Astrocyte of the cerebellum (primary cell): ENCODE measurements around the gene AFAP1.

Experiments used
- DNase-seq: peaks from one replicate; pipeline ENCODE4 v3.0.0-alpha.2; 2011; ENCODE audit warnings: low read depth
- H3K4me3 ChIP-seq: 2 replicates; pipeline ENCODE4 v1.5.1; 2011; ENCODE audit warnings: mild to moderate bottlenecking, low read depth, low read length, moderate library complexity
- CTCF ChIP-seq: IDR thresholded peaks from 2 replicates; pipeline ENCODE4 v1.5.1; 2012; ENCODE audit warnings: low read length, low read depth, moderate library complexity, mild to moderate bottlenecking; ENCODE audit errors: missing control alignments
- in situ Hi-C: cut with HindIII; loops from 2 replicates; pipeline ENCODE4 v1.10.0; 2017; ENCODE audit warnings: low sequenced_read_pairs

Gene AFAP1

DNA sequence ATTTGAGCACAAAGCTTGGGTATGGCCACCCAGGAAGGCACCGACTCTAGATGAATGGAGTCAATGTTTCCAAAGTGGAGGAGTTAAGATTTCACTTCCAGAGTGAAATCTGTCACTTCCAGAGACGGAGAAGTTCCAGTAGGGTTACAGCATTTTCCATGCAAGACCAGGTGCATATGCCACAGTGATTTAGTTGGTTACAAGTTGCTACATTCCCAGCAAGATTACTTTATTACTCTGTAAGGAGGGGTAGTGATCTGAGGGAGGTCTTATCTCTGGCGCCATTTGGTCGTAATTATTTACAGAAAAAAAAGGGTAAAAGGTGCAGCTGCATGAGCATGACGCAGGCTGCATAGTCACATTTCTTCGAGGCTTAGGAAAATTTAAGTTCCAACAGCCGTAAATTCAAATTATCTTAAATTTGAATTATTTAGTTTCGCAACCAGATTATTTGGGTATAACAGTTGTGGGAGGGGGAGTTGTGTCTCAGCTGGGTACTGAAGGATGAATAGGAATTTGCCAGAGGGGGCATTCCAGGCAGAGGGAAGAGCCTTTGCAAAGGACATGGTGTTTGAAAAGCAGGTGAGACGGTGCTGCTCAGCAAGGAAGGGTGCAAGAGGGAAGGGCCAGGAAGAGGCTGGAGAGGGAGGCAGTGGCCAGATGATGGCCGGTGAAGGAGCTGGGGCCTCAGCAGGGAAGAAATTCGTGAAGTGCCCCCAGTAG lies 17.4 kb upstream of the AFAP1 start:
- no peak for TF ChIP-seq CTCF
- in situ Hi-C loops: no loop called here
- no peak for DNase-seq

DNA sequence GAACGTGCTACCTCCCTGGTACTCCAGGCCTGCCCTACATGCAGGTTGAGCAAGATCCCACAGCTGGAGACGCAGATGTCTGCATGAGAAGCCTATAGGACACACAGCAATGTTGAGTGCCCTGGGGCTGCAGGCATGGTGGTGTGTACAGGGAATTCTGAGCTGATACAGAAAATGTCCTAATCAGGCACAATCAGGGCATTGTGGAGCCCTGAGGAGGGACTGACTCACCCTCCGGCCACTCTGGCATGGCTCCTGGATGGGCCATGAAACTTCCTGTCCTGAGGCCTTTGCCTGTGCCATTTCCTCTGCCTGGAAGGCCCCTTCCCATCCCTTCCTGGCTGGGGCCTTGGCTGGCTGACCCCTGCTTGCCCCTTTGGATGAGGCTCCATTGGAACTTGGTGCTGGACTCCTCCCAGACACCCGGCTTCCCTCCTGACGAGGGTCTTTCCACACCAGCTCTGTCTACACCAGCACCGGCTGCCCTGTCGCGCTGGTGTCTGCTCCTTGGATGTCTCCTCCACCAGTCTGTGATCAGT lies 16.7 kb upstream of the AFAP1 start:
- no peak for DNase-seq
- in situ Hi-C loops: no loop called here
- no peak for TF ChIP-seq CTCF
- no peak overlapping the region for H3K4me3 ChIP-seq

More for the DNA sequence above, 17.4 kb upstream of the AFAP1 start:
- no peak overlapping the region for H3K4me3 ChIP-seq

DNA sequence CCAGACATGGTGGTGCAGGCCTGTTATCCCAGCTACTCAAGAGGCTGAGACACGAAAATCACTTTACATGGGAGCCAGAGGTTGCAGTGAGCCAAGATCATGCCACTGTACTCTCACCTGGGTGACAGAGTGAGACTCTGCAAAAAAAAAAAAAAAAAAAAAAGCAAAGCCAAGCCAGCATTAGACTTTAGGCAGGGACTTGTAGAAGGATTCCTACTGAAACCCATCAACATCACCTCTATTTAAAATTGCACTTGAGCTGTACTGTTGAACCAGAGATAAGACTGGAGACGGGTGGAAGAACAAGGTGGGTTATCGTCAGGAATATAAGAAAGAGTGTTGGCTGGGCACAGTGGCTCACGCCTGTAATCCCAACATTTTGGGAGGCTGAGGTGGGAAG lies 15.7 kb upstream of the AFAP1 start:
- in situ Hi-C loops: no loop called here
- H3K4me3 ChIP-seq: no peak overlapping the region
- no peak for DNase-seq
- TF ChIP-seq CTCF: no peak

DNA sequence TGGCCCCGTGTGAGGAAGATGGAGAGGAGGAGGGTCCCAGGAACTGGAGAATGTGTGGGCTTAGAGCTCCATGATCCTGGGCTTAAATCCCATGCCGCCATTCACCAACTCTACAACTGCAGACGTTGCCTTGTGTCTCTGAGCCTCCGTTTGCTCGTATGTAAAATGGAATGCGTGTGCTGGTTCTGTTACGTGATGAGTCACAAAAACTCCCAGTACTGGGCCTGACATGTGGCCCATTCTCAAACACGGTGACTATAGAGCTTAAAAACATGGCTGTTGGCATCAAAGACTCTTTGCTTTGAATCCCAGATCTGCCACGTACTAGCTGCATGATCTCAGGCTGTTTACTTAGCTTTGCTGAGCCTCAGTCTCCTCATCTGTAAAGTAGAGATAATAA lies 13.0 kb upstream of the AFAP1 start:
- DNase-seq: no peak
- H3K4me3 ChIP-seq: no peak overlapping the region
- no peak for TF ChIP-seq CTCF
- in situ Hi-C loops: no loop called here

- no peak for TF ChIP-seq CTCF
- no peak for DNase-seq
- in situ Hi-C loops: no loop called here
- H3K4me3 ChIP-seq: no peak overlapping the region
These were observed 10.8 kb upstream of the AFAP1 start for GRCh38 chr4:7950301-7951092.

DNA sequence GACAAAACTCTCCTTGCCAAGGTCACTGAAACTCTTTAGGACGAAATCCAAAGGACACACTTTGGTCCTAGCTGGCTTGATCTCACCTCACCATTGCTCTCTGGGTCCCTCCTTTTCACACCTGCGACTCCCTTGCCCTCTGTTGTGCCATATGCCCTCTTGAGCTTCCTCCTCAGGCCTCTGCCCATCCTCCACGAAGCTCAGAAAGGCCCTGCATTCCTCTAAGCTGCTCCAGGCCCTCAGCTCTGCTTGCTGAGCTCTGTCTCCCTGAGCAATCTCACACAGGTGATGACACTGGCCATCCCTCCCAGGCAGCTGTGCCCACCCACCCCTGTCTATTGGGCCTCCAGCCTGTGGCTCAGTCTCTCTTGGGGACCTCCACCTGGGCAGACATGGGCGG lies 10.1 kb upstream of the AFAP1 start:
- no peak for TF ChIP-seq CTCF
- DNase-seq: no peak
- H3K4me3 ChIP-seq: no peak overlapping the region
- in situ Hi-C loops: loop anchor here (5.0 kb wide), 1 partner anchor 58 kb away; no protein-coding TSS in a partner anchor
